Measurements from ENCODE around the gene EEF1AKMT4.

DNA sequence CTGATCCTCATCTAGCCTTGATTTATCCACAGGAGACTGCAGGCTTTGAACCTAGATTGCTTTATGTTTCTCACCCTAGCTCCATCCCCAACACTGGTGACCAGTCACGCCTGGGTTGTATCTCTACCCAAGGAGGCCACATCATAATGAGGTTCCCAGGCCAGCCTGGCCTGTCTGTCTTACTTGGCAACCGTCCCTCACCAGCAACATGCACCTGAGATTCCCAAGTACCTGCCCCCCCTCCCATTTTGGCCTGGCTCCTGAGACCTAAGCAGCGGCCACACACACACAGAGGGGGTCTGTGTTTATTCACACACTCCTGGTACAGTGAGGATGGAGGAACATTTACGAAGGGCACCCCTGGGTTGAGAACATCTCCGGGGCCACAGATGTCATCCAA lies 9.5 kb downstream of the EEF1AKMT4 start:
- TF ChIP-seq, protein P1, sequence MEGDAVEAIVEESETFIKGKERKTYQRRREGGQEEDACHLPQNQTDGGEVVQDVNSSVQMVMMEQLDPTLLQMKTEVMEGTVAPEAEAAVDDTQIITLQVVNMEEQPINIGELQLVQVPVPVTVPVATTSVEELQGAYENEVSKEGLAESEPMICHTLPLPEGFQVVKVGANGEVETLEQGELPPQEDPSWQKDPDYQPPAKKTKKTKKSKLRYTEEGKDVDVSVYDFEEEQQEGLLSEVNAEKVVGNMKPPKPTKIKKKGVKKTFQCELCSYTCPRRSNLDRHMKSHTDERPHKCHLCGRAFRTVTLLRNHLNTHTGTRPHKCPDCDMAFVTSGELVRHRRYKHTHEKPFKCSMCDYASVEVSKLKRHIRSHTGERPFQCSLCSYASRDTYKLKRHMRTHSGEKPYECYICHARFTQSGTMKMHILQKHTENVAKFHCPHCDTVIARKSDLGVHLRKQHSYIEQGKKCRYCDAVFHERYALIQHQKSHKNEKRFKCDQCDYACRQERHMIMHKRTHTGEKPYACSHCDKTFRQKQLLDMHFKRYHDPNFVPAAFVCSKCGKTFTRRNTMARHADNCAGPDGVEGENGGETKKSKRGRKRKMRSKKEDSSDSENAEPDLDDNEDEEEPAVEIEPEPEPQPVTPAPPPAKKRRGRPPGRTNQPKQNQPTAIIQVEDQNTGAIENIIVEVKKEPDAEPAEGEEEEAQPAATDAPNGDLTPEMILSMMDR (IDR thresholded peaks at IDR 0.05) = no peak
- TF ChIP-seq POLR2A (IDR thresholded peaks at IDR 0.05) = no peak
